ENCODE results near the gene CFAP73.
"Not testable (repeated sequence)": the region's sequence is repeated elsewhere in the genome, so short reads cannot be mapped to it uniquely, and the experiment has no call there.

Gene CFAP73

GRCh38 chr12:113201187-113202177, 52.0 kb downstream of the CFAP73 start:
- TF ChIP-seq, protein P1, sequence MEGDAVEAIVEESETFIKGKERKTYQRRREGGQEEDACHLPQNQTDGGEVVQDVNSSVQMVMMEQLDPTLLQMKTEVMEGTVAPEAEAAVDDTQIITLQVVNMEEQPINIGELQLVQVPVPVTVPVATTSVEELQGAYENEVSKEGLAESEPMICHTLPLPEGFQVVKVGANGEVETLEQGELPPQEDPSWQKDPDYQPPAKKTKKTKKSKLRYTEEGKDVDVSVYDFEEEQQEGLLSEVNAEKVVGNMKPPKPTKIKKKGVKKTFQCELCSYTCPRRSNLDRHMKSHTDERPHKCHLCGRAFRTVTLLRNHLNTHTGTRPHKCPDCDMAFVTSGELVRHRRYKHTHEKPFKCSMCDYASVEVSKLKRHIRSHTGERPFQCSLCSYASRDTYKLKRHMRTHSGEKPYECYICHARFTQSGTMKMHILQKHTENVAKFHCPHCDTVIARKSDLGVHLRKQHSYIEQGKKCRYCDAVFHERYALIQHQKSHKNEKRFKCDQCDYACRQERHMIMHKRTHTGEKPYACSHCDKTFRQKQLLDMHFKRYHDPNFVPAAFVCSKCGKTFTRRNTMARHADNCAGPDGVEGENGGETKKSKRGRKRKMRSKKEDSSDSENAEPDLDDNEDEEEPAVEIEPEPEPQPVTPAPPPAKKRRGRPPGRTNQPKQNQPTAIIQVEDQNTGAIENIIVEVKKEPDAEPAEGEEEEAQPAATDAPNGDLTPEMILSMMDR (IDR thresholded peaks at IDR 0.05; ENCODE audit: low read depth, low read length): no peak
- no peak overlapping the region for H3K4me3 ChIP-seq (ENCODE audit: low read depth, low read length)

GRCh38 chr12:113202300-113203075, 53.0 kb downstream of the CFAP73 start:
- TF ChIP-seq, protein P1 (IDR thresholded peaks at IDR 0.05; ENCODE audit: low read depth, low read length): no peak
- H3K4me3 ChIP-seq (ENCODE audit: low read depth, low read length): no peak overlapping the region

- TF ChIP-seq, protein P1 (IDR thresholded peaks at IDR 0.05; ENCODE audit: low read depth, low read length): no peak
- no peak overlapping the region for H3K4me3 ChIP-seq (ENCODE audit: low read depth, low read length)
Observed at GRCh38 chr12:113203852-113204760, 54.6 kb downstream of the CFAP73 start.

DNA sequence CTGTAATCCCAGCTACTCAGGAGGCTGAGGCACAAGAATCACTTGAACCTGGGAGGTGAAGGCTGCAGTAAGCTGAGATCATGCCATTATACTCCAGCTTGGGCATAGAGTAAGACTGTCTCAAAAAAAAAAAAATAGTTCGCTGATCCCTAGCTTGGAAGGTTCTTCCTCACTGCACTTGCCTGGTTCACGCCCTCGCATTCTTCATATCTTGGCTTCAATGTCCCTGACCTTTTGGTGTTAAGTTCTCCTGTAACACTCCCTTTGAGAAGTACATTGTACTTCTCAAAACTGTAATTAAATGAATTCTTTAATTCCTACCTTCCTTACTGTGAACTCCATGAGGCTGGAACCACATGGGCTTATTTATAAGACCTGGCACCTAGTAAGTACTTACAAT, 55.3 kb downstream of the CFAP73 start:
- H3K4me3 ChIP-seq (ENCODE audit: low read depth, low read length): no peak overlapping the region
- TF ChIP-seq, protein P1 (IDR thresholded peaks at IDR 0.05; ENCODE audit: low read depth, low read length): no peak

- H3K4me3 ChIP-seq (ENCODE audit: low read depth, low read length): not testable (repeated sequence)
Observed at GRCh38 chr12:113206802-113207201, 57.3 kb downstream of the CFAP73 start.

- no peak overlapping the region for H3K4me3 ChIP-seq (ENCODE audit: low read depth, low read length)
- TF ChIP-seq, protein P1 (IDR thresholded peaks at IDR 0.05; ENCODE audit: low read depth, low read length): no peak
Observed at GRCh38 chr12:113207613-113208040, 58.1 kb downstream of the CFAP73 start.
